NCI-H69 (cell line): ENCODE data around the gene ACTRT2.

ENCODE experiments used
- DNase-seq: peaks from one replicate; lab custom pipeline; 2025; lab: John Stamatoyannopoulos, UW

The ACTRT2 gene

GRCh38 chr1:3018576-3018975 is 2.7 kb upstream of the ACTRT2 start:
- no peak for DNase-seq

GRCh38 chr1:3019007-3019515 is 2.2 kb upstream of the ACTRT2 start:
- DNase-seq = no peak

- no peak for DNase-seq
These were observed 1.7 kb upstream of the ACTRT2 start for GRCh38 chr1:3019516-3020051.

- DNase-seq = no peak
These were observed 881 bp upstream of the ACTRT2 start for GRCh38 chr1:3020263-3020909.

- no peak for DNase-seq
These were observed 634 bp downstream of the ACTRT2 start for GRCh38 chr1:3021801-3022401.

GRCh38 chr1:3022511-3022973 is 1.3 kb downstream of the ACTRT2 start:
- no peak for DNase-seq

GRCh38 chr1:3022976-3023375 is 1.7 kb downstream of the ACTRT2 start:
- no peak for DNase-seq

GRCh38 chr1:3024019-3024418 is 2.8 kb downstream of the ACTRT2 start:
- no peak for DNase-seq

GRCh38 chr1:3024588-3024987 is 3.3 kb downstream of the ACTRT2 start:
- no peak for DNase-seq

GRCh38 chr1:3026124-3026523 is 4.9 kb downstream of the ACTRT2 start:
- DNase-seq = no peak

- no peak for DNase-seq
These were observed 5.5 kb downstream of the ACTRT2 start for GRCh38 chr1:3026581-3027391.

- no peak for DNase-seq
These were observed 6.5 kb downstream of the ACTRT2 start for GRCh38 chr1:3027611-3028371.

GRCh38 chr1:3028531-3029282 is 7.4 kb downstream of the ACTRT2 start:
- no peak for DNase-seq

- DNase-seq = no peak
These were observed 8.3 kb downstream of the ACTRT2 start for GRCh38 chr1:3029481-3029961.

GRCh38 chr1:3029991-3030662 is 8.9 kb downstream of the ACTRT2 start:
- no peak for DNase-seq

- DNase-seq = no peak
These were observed 9.6 kb downstream of the ACTRT2 start for GRCh38 chr1:3030663-3031381.

- DNase-seq = no peak
These were observed 10.3 kb downstream of the ACTRT2 start for GRCh38 chr1:3031401-3032221.

GRCh38 chr1:3032371-3033039 is 11.2 kb downstream of the ACTRT2 start:
- DNase-seq = no peak
